ENCODE measurements around the gene ZEB2.

DNA sequence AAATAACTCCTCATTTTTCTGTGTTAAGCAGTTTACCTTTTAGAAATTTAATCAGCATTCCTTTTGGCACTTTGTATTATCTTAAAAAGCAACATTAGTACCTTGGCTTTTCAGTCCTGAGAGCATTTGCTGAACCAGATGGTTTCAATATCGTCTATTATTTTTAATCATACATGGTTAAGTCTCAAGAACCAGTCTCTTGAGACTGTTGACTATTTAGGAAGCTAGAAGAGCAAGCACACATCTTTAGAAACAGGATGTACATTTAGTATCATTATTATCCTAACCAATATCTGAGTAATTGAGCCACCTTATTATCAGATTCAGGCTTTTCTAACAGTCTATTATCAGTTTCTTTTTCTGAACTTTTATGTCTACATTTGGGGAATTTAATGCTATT is 28.2 kb upstream of the ZEB2 start:
- TF ChIP-seq, protein P1, sequence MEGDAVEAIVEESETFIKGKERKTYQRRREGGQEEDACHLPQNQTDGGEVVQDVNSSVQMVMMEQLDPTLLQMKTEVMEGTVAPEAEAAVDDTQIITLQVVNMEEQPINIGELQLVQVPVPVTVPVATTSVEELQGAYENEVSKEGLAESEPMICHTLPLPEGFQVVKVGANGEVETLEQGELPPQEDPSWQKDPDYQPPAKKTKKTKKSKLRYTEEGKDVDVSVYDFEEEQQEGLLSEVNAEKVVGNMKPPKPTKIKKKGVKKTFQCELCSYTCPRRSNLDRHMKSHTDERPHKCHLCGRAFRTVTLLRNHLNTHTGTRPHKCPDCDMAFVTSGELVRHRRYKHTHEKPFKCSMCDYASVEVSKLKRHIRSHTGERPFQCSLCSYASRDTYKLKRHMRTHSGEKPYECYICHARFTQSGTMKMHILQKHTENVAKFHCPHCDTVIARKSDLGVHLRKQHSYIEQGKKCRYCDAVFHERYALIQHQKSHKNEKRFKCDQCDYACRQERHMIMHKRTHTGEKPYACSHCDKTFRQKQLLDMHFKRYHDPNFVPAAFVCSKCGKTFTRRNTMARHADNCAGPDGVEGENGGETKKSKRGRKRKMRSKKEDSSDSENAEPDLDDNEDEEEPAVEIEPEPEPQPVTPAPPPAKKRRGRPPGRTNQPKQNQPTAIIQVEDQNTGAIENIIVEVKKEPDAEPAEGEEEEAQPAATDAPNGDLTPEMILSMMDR (IDR thresholded peaks at IDR 0.05; ENCODE audit: poor library complexity, severe bottlenecking), result no peak
- no peak for TF ChIP-seq POLR2AphosphoS5 (IDR thresholded peaks at IDR 0.05)
